ENCODE measurements around the gene ENPP5. TPM values are rescaled to one million over a fixed set of nuclear protein-coding genes. Genes with fewer than 3 reads are reported as not detected.
"Not testable (repeated sequence)": the region's sequence is repeated elsewhere in the genome, so short reads cannot be mapped to it uniquely, and the experiment has no call there.

Gene ENPP5
- total RNA-seq, 2 donors from 2014 or later = 2.7 to 9.4 TPM

- TF ChIP-seq CTCF (IDR thresholded peaks at IDR 0.05) = no peak
- Histone ChIP-seq H3K9me3 (no peaks in the 10 kb centered on the region), H3K4me3 (no peak overlapping the region), H3K4me1 (ENCODE audit: control insufficient read depth in 1 of 2, low read depth in 2 of 2) (peaks cover 4 to 6% of the 10 kb centered on the region in 2 donors), H3K36me3 (no peaks in the 10 kb centered on the region), H3K27ac (no peak overlapping the region), H3K27me3 (replicated peaks; ENCODE audit: insufficient read depth) (no peaks in the 10 kb centered on the region)
- ATAC-seq (ENCODE audit: insufficient number of reproducible peaks, low FRiP score, low read depth) = no peak
- DNase-seq (ENCODE audit: low spot score) = no peak
Observed at GRCh38 chr6:46136831-46137230, 33.9 kb downstream of the ENPP5 start.

- no peak for TF ChIP-seq CTCF (IDR thresholded peaks at IDR 0.05)
- no peak for ATAC-seq (ENCODE audit: insufficient number of reproducible peaks, low FRiP score, low read depth)
- H3K4me1 ChIP-seq (ENCODE audit: control insufficient read depth in 1 of 2, low read depth in 2 of 2) = peaks cover 4 to 6% of the 10 kb centered on the region in 2 donors
Observed at GRCh38 chr6:46135176-46135575, 35.6 kb downstream of the ENPP5 start.

GRCh38 chr6:46134216-46134615 is 36.6 kb downstream of the ENPP5 start:
- ATAC-seq (ENCODE audit: insufficient number of reproducible peaks, low FRiP score, low read depth) (no peak), DNase-seq (ENCODE audit: low spot score) (no peak)
- Histone ChIP-seq H3K27me3 (replicated peaks; ENCODE audit: insufficient read depth) (no peaks in the 10 kb centered on the region), H3K27ac (no peak overlapping the region), H3K36me3 (no peaks in the 10 kb centered on the region), H3K4me3 (no peak overlapping the region), H3K9me3 (no peaks in the 10 kb centered on the region), H3K4me1 (ENCODE audit: control insufficient read depth in 1 of 2, low read depth in 2 of 2) (peaks cover 4 to 9% of the 10 kb centered on the region in 2 donors)
- TF ChIP-seq CTCF (IDR thresholded peaks at IDR 0.05) = no peak

More at GRCh38 chr6:46135176-46135575, 35.6 kb downstream of the ENPP5 start:
- H3K27ac ChIP-seq = no peak overlapping the region
- H3K9me3 ChIP-seq = no peaks in the 10 kb centered on the region
- H3K4me3 ChIP-seq = no peak overlapping the region
- DNase-seq (ENCODE audit: low spot score) = no peak
- no peaks in the 10 kb centered on the region for H3K36me3 ChIP-seq
- no peaks in the 10 kb centered on the region for H3K27me3 ChIP-seq (replicated peaks; ENCODE audit: insufficient read depth)

- H3K36me3 ChIP-seq; DNase-seq (ENCODE audit: low spot score); H3K4me3 ChIP-seq; H3K27ac ChIP-seq; H3K27me3 ChIP-seq (replicated peaks; ENCODE audit: insufficient read depth); ATAC-seq (ENCODE audit: insufficient number of reproducible peaks, low FRiP score, low read depth); H3K9me3 ChIP-seq: not testable (repeated sequence)
- H3K4me1 ChIP-seq (ENCODE audit: control insufficient read depth in 1 of 2, low read depth in 2 of 2) = peaks cover 8 to 14% of the 10 kb centered on the region in 2 donors
Observed at GRCh38 chr6:46131291-46131690, 39.5 kb downstream of the ENPP5 start.

GRCh38 chr6:46130666-46131065 is 40.1 kb downstream of the ENPP5 start:
- Histone ChIP-seq H3K27ac (peak overlapping the region; percentile 54 to 71), H3K4me3 (peak overlapping the region; percentile 96), H3K36me3 (no peaks in the 10 kb centered on the region), H3K4me1 (ENCODE audit: control insufficient read depth in 1 of 2, low read depth in 2 of 2) (peaks cover 8 to 14% of the 10 kb centered on the region in 2 donors), H3K27me3 (replicated peaks; ENCODE audit: insufficient read depth) (no peaks in the 10 kb centered on the region), H3K9me3 (no peaks in the 10 kb centered on the region)
- no peak for TF ChIP-seq CTCF (IDR thresholded peaks at IDR 0.05)
- ATAC-seq (ENCODE audit: insufficient number of reproducible peaks, low FRiP score, low read depth) = no peak
- DNase-seq (ENCODE audit: low spot score) = no peak

Data from thoracic aorta (tissue), 2 donors.